Liver (tissue), 9 donors: ENCODE measurements around the gene PLCB4. TPM values are rescaled to one million over a fixed set of nuclear protein-coding genes. Genes with fewer than 3 reads are reported as not detected.

Source experiments
- DNase-seq: peaks from one replicate; pipeline ENCODE4 v3.0.0-alpha.2; 2017; ENCODE audit warnings: low spot score
- H3K27ac ChIP-seq, 2 donors: one replicate each; pipeline ENCODE4 v1.7.0; 2013; ENCODE audit warnings: inconsistent platforms in 2 of 2, low read length in 2 of 2, control low read depth in 1 of 2, low read depth in 1 of 2, mild to moderate bottlenecking in 1 of 2
- H3K27me3 ChIP-seq, 4 donors: one replicate each; pipeline versions ENCODE4 v1.6.1 to v1.7.0; 2013; ENCODE audit warnings: low read length in 3 of 4, inconsistent platforms in 1 of 4, mild to moderate bottlenecking in 1 of 4, moderate library complexity in 1 of 4; ENCODE audit not compliant: control insufficient read depth in 4 of 4, insufficient read depth in 4 of 4
- H3K36me3 ChIP-seq, 4 donors: one replicate each; pipeline versions ENCODE4 v1.6.1 to v1.7.0; 2013; ENCODE audit warnings: low read length in 3 of 4, mild to moderate bottlenecking in 3 of 4, low read depth in 1 of 4, moderate library complexity in 1 of 4; ENCODE audit not compliant: control insufficient read depth in 4 of 4, insufficient read depth in 3 of 4
- H3K4me1 ChIP-seq, 4 donors: one replicate each; pipeline versions ENCODE4 v1.6.1 to v1.7.0; 2013; ENCODE audit warnings: low read length in 3 of 4, mild to moderate bottlenecking in 3 of 4, moderate library complexity in 1 of 4; ENCODE audit not compliant: control insufficient read depth in 4 of 4, insufficient read depth in 4 of 4
- H3K4me3 ChIP-seq, 3 donors: one replicate each; pipeline versions ENCODE4 v1.6.1 to v1.7.0; 2013; ENCODE audit warnings: low read length in 3 of 3, control low read depth in 1 of 3, low read depth in 1 of 3, mild to moderate bottlenecking in 1 of 3
- H3K9ac ChIP-seq, 2 donors: one replicate each; pipeline ENCODE4 v1.7.0; 2013; ENCODE audit warnings: low read length in 2 of 2, mild to moderate bottlenecking in 2 of 2, moderate library complexity in 2 of 2, control low read depth in 1 of 2, low read depth in 1 of 2
- H3K9me3 ChIP-seq, 4 donors: one replicate each; pipeline versions ENCODE4 v1.6.1 to v1.7.0; 2013; ENCODE audit warnings: low read length in 3 of 4; ENCODE audit not compliant: control insufficient read depth in 4 of 4
- CTCF ChIP-seq: fragments of 150-350 bp; IDR thresholded peaks from 2 replicates; pipeline ENCODE4 v1.5.1; 2017; ENCODE audit warnings: improper control_type of control experiment, low read depth, low read length; ENCODE audit not compliant: missing input control
- EGR1 ChIP-seq, 2 donors: IDR thresholded peaks; 2 replicates each; pipeline ENCODE4 v1.6.1; 2016 to 2018; ENCODE audit warnings: antibody characterized with exemption in 2 of 2, low read depth in 2 of 2
- FOXA1 ChIP-seq: IDR thresholded peaks from 2 replicates; pipeline ENCODE4 v1.6.1; 2016; ENCODE audit warnings: antibody characterized with exemption
- GABPA ChIP-seq, 2 donors: IDR thresholded peaks in 1 of 2; conservative IDR thresholded peaks in 1 of 2; 2 replicates each; pipeline ENCODE4 v1.6.1; 2016; ENCODE audit warnings: antibody characterized with exemption in 2 of 2, mild to moderate bottlenecking in 1 of 2, moderate library complexity in 1 of 2
- HNF4A ChIP-seq, 2 donors: conservative IDR thresholded peaks; 2 replicates each; pipeline ENCODE4 v1.6.1; 2016; ENCODE audit warnings: antibody characterized with exemption in 2 of 2, mild to moderate bottlenecking in 2 of 2
- HNF4G ChIP-seq: IDR thresholded peaks from 2 replicates; pipeline ENCODE4 v1.6.1; 2016; ENCODE audit warnings: antibody characterized with exemption
- JUND ChIP-seq, 2 donors: IDR thresholded peaks; 2 replicates each; pipeline ENCODE4 v1.6.1; 2016; ENCODE audit warnings: antibody characterized with exemption in 2 of 2
- MAX ChIP-seq: IDR thresholded peaks from 2 replicates; pipeline ENCODE4 v1.6.1; 2016; ENCODE audit warnings: antibody characterized with exemption
- NR2F2 ChIP-seq: IDR thresholded peaks from 2 replicates; pipeline ENCODE4 v1.6.1; 2016; ENCODE audit warnings: antibody characterized with exemption
- SP1 ChIP-seq: IDR thresholded peaks from 2 replicates; pipeline ENCODE4 v1.6.1; 2018; ENCODE audit warnings: antibody characterized with exemption, mild to moderate bottlenecking
- TAF1 ChIP-seq: conservative IDR thresholded peaks from 2 replicates; pipeline ENCODE4 v1.6.1; 2016; ENCODE audit warnings: antibody characterized with exemption, mild to moderate bottlenecking
- WGBS: extraction: QIAGEN DNeasy Blood & Tissue Kit; methylation state at CpG from one replicate; pipeline ENCODE4 v1.1.7; 2013; 5-methylcytosine and 5-hydroxymethylcytosine counted together
- polyA plus RNA-seq, 2 donors: library from polyadenylated mRNA; stranded (reverse) in 1 of 2; unstranded in 1 of 2; fragments of 200-250 nt in 1 of 2; fragments of >200 nt in 1 of 2; fragmentation: Nextera tagmentation in 1 of 2; extraction: Ambion mirVana in 1 of 2; gene quantifications; one replicate each; pipeline versions ENCODE4 v1.2.1 to v1.2.3, GENCODE V29; 2013 to 2015
- total RNA-seq, 2 donors: library from RNA; depleted of rRNA; stranded (reverse); fragments of >200 nt; gene quantifications; one replicate each; pipeline ENCODE4 v1.2.3, GENCODE V29; 2014
- TF ChIP-seq, protein P1 (sequence below): IDR thresholded peaks from 2 replicates; pipeline ENCODE4 v1.6.1; 2016; ENCODE audit warnings: antibody characterized with exemption, mild to moderate bottlenecking
- TF ChIP-seq, protein P2 (sequence below): IDR thresholded peaks from 2 replicates; pipeline ENCODE4 v1.6.1; 2016; ENCODE audit warnings: antibody characterized with exemption
- donor health status: healthy.
- donor health status: healthy.
- donor health status: healthy.
- donor health status: healthy.
- donor health status: healthy.

PLCB4 gene
- total and polyA plus RNA-seq, 4 donors: 0.14 to 0.67 (median 0.30) TPM

DNA sequence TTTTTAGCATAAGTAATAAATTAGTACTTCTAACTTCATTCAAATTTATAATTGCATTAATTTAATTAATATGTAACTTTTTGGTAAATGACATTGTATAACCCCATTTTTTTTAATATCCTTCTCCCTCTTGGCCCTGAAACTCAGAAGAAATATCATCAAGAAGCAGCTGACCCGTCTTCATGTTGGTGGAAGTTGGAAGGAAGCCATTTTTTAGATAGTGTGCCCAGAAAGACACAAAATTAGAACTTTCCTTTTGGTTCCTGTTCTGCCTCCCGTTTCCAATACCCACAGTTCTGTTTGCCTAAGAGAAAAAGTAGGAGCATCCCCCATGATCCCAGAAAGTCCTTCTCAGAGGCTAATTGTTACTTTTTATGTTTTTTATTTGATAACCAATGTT is 65.5 kb downstream of the PLCB4 start:
- Histone ChIP-seq H3K4me1 (no peaks in the 10 kb centered on the region), H3K4me3 (no peak overlapping the region), H3K36me3 (no peaks in the 10 kb centered on the region), H3K27me3 (no peaks in the 10 kb centered on the region), H3K9ac (no peak overlapping the region), H3K27ac (no peak overlapping the region), H3K9me3 (peaks cover 0 to 8% (median 2%) of the 10 kb centered on the region in 4 donors)
- DNase-seq: no peak
- 41% methylated on average over 2 of the region's 2 CpGs for WGBS
- no peak for TF ChIP-seq EGR1 (IDR thresholded peaks at IDR 0.05; ENCODE audit: low read depth in 2 of 2)
- no peak for TF ChIP-seq CTCF
- TF ChIP-seq JUND (IDR thresholded peaks at IDR 0.05): no peak
- no peak for TF ChIP-seq MAX
- TF ChIP-seq, protein P1, sequence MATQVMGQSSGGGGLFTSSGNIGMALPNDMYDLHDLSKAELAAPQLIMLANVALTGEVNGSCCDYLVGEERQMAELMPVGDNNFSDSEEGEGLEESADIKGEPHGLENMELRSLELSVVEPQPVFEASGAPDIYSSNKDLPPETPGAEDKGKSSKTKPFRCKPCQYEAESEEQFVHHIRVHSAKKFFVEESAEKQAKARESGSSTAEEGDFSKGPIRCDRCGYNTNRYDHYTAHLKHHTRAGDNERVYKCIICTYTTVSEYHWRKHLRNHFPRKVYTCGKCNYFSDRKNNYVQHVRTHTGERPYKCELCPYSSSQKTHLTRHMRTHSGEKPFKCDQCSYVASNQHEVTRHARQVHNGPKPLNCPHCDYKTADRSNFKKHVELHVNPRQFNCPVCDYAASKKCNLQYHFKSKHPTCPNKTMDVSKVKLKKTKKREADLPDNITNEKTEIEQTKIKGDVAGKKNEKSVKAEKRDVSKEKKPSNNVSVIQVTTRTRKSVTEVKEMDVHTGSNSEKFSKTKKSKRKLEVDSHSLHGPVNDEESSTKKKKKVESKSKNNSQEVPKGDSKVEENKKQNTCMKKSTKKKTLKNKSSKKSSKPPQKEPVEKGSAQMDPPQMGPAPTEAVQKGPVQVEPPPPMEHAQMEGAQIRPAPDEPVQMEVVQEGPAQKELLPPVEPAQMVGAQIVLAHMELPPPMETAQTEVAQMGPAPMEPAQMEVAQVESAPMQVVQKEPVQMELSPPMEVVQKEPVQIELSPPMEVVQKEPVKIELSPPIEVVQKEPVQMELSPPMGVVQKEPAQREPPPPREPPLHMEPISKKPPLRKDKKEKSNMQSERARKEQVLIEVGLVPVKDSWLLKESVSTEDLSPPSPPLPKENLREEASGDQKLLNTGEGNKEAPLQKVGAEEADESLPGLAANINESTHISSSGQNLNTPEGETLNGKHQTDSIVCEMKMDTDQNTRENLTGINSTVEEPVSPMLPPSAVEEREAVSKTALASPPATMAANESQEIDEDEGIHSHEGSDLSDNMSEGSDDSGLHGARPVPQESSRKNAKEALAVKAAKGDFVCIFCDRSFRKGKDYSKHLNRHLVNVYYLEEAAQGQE: no peak
- TF ChIP-seq NR2F2: no peak
- TF ChIP-seq SP1: no peak

- 32% methylated on average over 3 of the region's 3 CpGs for WGBS
- TF ChIP-seq TAF1 (no peak), SP1 (no peak), JUND (IDR thresholded peaks at IDR 0.05) (no peak), GABPA (IDR thresholded peaks at IDR 0.05 in 1 of 2, conservative IDR thresholded peaks at IDR 0.05 in 1 of 2) (no peak), HNF4A (conservative IDR thresholded peaks at IDR 0.05) (no peak), FOXA1 (no peak), HNF4G (no peak)
- TF ChIP-seq, protein P2, sequence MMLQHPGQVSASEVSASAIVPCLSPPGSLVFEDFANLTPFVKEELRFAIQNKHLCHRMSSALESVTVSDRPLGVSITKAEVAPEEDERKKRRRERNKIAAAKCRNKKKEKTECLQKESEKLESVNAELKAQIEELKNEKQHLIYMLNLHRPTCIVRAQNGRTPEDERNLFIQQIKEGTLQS: no peak
- TF ChIP-seq, protein P1: no peak
Measured at GRCh38 chr20:9136114-9136513, 67.2 kb downstream of the PLCB4 start.

More at GRCh38 chr20:9136114-9136513, 67.2 kb downstream of the PLCB4 start:
- H3K9ac ChIP-seq: no peak overlapping the region
- no peaks in the 10 kb centered on the region for H3K36me3 ChIP-seq
- H3K4me1 ChIP-seq: peaks cover 0 to under 1% (median 0%) of the 10 kb centered on the region in 4 donors
- no peaks in the 10 kb centered on the region for H3K27me3 ChIP-seq
- H3K4me3 ChIP-seq: no peak overlapping the region
- no peak overlapping the region for H3K27ac ChIP-seq
- H3K9me3 ChIP-seq: peaks cover 0 to 8% (median 3%) of the 10 kb centered on the region in 4 donors
- DNase-seq: no peak
